Gastrocnemius medialis (tissue), 4 donors: Measurements from ENCODE around the gene FBXL14.

ENCODE experiments used
- CTCF ChIP-seq, 5 experiments: fragments of 450-650 bp in 3 of 5; fragments of 200-600 bp in 2 of 5; sonication (generic) in 2 of 5; IDR thresholded peaks in 4 of 5; conservative IDR thresholded peaks in 1 of 5; 1 replicate in 4 of 5; 2 replicates in 1 of 5; pipeline ENCODE4 v1.5.1; 2016 to 2019; ENCODE audit warnings: antibody characterized with exemption in 5 of 5, mild to moderate bottlenecking in 3 of 5, moderate library complexity in 3 of 5
- POLR2A ChIP-seq, 2 donors: fragments of 450-650 bp; IDR thresholded peaks; one replicate each; pipeline ENCODE4 v1.6.1; 2017; ENCODE audit warnings: antibody characterized with exemption in 2 of 2, mild to moderate bottlenecking in 2 of 2, moderate library complexity in 2 of 2

GRCh38 chr12:1544996-1545700 is 49.2 kb downstream of the FBXL14 start:
- no peak for TF ChIP-seq CTCF (IDR thresholded peaks at IDR 0.05 in 4 of 5, conservative IDR thresholded peaks at IDR 0.05 in 1 of 5)
- TF ChIP-seq POLR2A (IDR thresholded peaks at IDR 0.05), result no peak
